HepG2 (cell line): ENCODE measurements around the gene MPP7. TPM values are rescaled to one million over a fixed set of nuclear protein-coding genes. Genes with fewer than 3 reads are reported as not detected.
A peak's percentile ranks its signal among the peaks of the same experiment; 100 is the strongest.

Experiments used
- ATAC-seq: fragments of 200-7000 bp; cut with Tn5 transposase; 3 replicates; pipeline ENCODE4 v1.9.1; 2020; ENCODE audit warnings: mild to moderate bottlenecking, moderate library complexity
- BruUV-seq: library from RNA; stranded (reverse); fragments of 400-500 nt; replicated peaks from 2 replicates; lab custom pipeline; 2021; lab: Mats Ljungman, UMichigan
- CTCF ChIA-PET: fragments of 300-600 bp; formaldehyde crosslinking; extraction: SDS; loops from one replicate; lab custom pipeline; 2021; ENCODE audit warnings: low total read pairs, inconsistent platforms, low intra/inter-chr PET ratio; lab: Yijun Ruan, JAX
- POLR2A ChIA-PET: fragments of 350-600 bp; sonication (Branson Sonifier 250); formaldehyde crosslinking; loops from one replicate; lab custom pipeline; 2020; ENCODE audit warnings: antibody characterized with exemption, inconsistent platforms; lab: Yijun Ruan, JAX
- DNase-seq: peaks from one replicate; pipeline ENCODE4 v3.0.0-alpha.2; 2015; ENCODE audit warnings: low spot score
- FAIRE-seq: peaks from 3 replicates; lab custom pipeline; 2011; peaks lifted over from hg19 to GRCh38; lab: Jason Lieb, UNC
- H2AFZ ChIP-seq: one replicate; pipeline ENCODE4 v1.6.1; 2011; ENCODE audit warnings: low read length, inconsistent platforms
- H3K27ac ChIP-seq: fragments of 300-600 bp; 3 replicates; pipeline ENCODE4 v1.8.0; 2011; ENCODE audit warnings: mixed run types, mild to moderate bottlenecking, mixed read lengths, low read length, inconsistent platforms; ENCODE audit not compliant: insufficient read depth; ENCODE audit errors: extremely low read length
- H3K27me3 ChIP-seq, 2 experiments: fragments of 200-600 bp in 1 of 2; 2 replicates in 1 of 2; 3 replicates in 1 of 2; pipeline versions ENCODE4 v1.6.0 to v1.8.0; 2011; ENCODE audit warnings: low read length in 2 of 2, mild to moderate bottlenecking in 2 of 2, moderate library complexity in 2 of 2, inconsistent platforms in 1 of 2; ENCODE audit not compliant: insufficient read depth in 2 of 2, control insufficient read depth in 1 of 2
- H3K36me3 ChIP-seq, 2 experiments: fragments of 200-600 bp in 1 of 2; replicated peaks in 1 of 2; 2 replicates in 1 of 2; 3 replicates in 1 of 2; pipeline versions ENCODE4 v1.5.1 to v1.8.0; 2011; ENCODE audit warnings: low read length in 2 of 2, inconsistent platforms in 1 of 2; ENCODE audit not compliant: insufficient read depth in 2 of 2, control insufficient read depth in 1 of 2
- H3K4me1 ChIP-seq: 2 replicates; pipeline ENCODE4 v1.5.1; 2012; ENCODE audit warnings: low read length, inconsistent platforms; ENCODE audit not compliant: insufficient read depth
- H3K4me2 ChIP-seq: 2 replicates; pipeline ENCODE4 v1.6.0; 2011; ENCODE audit warnings: low read depth, low read length, inconsistent platforms
- H3K4me3 ChIP-seq, 3 experiments: fragments of 200-600 bp in 1 of 3; sonication (generic), shearing (Covaris generic) in 1 of 3; replicated peaks in 1 of 3; 2 replicates each; pipeline ENCODE4 v1.5.1; 2011 to 2016; ENCODE audit warnings: low read length in 3 of 3, inconsistent platforms in 2 of 3, low read depth in 2 of 3, mild to moderate bottlenecking in 2 of 3, control low read depth in 1 of 3, mixed read lengths in 1 of 3; ENCODE audit not compliant: insufficient read depth in 1 of 3
- H3K79me2 ChIP-seq: one replicate; pipeline ENCODE4 v1.6.1; 2011; ENCODE audit warnings: low read length, inconsistent platforms; ENCODE audit not compliant: insufficient read depth
- H3K9ac ChIP-seq: 2 replicates; pipeline ENCODE4 v1.6.0; 2011; ENCODE audit warnings: mild to moderate bottlenecking, low read depth, low read length, inconsistent platforms; ENCODE audit not compliant: insufficient read depth
- H3K9me3 ChIP-seq: 2 replicates; pipeline ENCODE4 v1.5.1; 2012; ENCODE audit warnings: mild to moderate bottlenecking, low read length
- H4K20me1 ChIP-seq: 2 replicates; pipeline ENCODE4 v1.6.0; 2011; ENCODE audit warnings: inconsistent platforms, mild to moderate bottlenecking, low read length, moderate library complexity; ENCODE audit not compliant: insufficient read depth
- ASH2L ChIP-seq: fragments of 300-600, 200-600 bp; sonication (generic); IDR thresholded peaks from 2 replicates; pipeline ENCODE4 v1.7.0; 2017; ENCODE audit warnings: low read depth, mild to moderate bottlenecking, moderate library complexity, mixed read lengths, low read length; ENCODE audit not compliant: insufficient read length
- CEBPG ChIP-seq: IDR thresholded peaks from 2 replicates; pipeline ENCODE4 v1.6.1; 2016
- ETV5 ChIP-seq: IDR thresholded peaks from 2 replicates; pipeline ENCODE4 v1.6.1; 2018; ENCODE audit warnings: missing biosample characterization, missing genetic modification reagents, inconsistent platforms, borderline replicate concordance
- PHF8 ChIP-seq: sonication (generic); formaldehyde crosslinking; IDR thresholded peaks from 2 replicates; pipeline ENCODE4 v1.5.0; 2020; ENCODE audit warnings: missing genetic modification reagents
- PLRG1 ChIP-seq: fragments of 450-650 bp; conservative IDR thresholded peaks from 2 replicates; pipeline ENCODE4 v1.6.1; 2016
- SMARCC2 ChIP-seq: fragments of 450-650 bp; IDR thresholded peaks from 2 replicates; pipeline ENCODE4 v1.6.1; 2017; ENCODE audit warnings: antibody characterized with exemption, mild to moderate bottlenecking
- SOX5 ChIP-seq: IDR thresholded peaks from 2 replicates; pipeline ENCODE4 v1.6.1; 2016; ENCODE audit warnings: borderline replicate concordance
- ZBTB7B ChIP-seq: sonication (generic); formaldehyde crosslinking; IDR thresholded peaks from 2 replicates; pipeline ENCODE4 v1.4.0; 2020; ENCODE audit warnings: missing genetic modification reagents
- ZNF710 ChIP-seq: sonication (generic); formaldehyde crosslinking; IDR thresholded peaks from 2 replicates; pipeline ENCODE4 v1.5.0; 2020; ENCODE audit warnings: mild to moderate bottlenecking, missing genetic modification reagents, borderline replicate concordance
- WGBS: methylation state at CpG from one replicate; pipeline ENCODE4 v1.1.6; 2017; ENCODE audit warnings: low lambda C conversion rate; 5-methylcytosine and 5-hydroxymethylcytosine counted together
- in situ Hi-C: cut with HindIII; loops from 2 replicates; pipeline ENCODE4 v1.10.0; 2017; ENCODE audit warnings: low pct_unique_long_range_greater_than_20kb; ENCODE audit not compliant: extremely low pct_ligation_motif_present
- intact Hi-C: fragments of 100-400 bp; cut with micrococcal nuclease; formaldehyde crosslinking; loops from one replicate; pipeline ENCODE4 v1.10.0; 2022; ENCODE audit not compliant: unreplicated experiment
- polyA plus RNA-seq, 8 experiments: library from polyadenylated mRNA; depleted of rRNA in 3 of 8; stranded (reverse) in 7 of 8; unstranded in 1 of 8; fragments of >200 nt; fragmentation: Illumina TruSeq in 4 of 8; extraction: Trizol in 4 of 8; gene quantifications; 2 replicates each; pipeline versions ENCODE4 v1.2.1 to v1.2.3, GENCODE V29; 2011 to 2016; ENCODE audit warnings: low read depth in 4 of 8, missing spikeins in 1 of 8, mixed read lengths in 1 of 8; ENCODE audit not compliant: insufficient read depth in 1 of 8
- total RNA-seq, 5 experiments: library from RNA; depleted of rRNA; stranded (reverse); fragments of >200 nt; fragmentation: Illumina TruSeq; extraction: Trizol; gene quantifications; 2 replicates each; pipeline ENCODE4 v1.2.3, GENCODE V29; 2016; ENCODE audit warnings: low read depth in 1 of 5

The MPP7 gene
- total and polyA plus RNA-seq, 2 of the 13 experiments (the other 11 are each of a cell fraction or from before 2014, with no cell fraction given): 6.8 to 16.4 TPM

GRCh38 chr10:28304032-28304571 lies 1.2 kb upstream of the MPP7 start:
- Histone ChIP-seq H3K27ac (no peak overlapping the region), H3K4me3 (peak overlapping the region in 2 of 3 experiments; percentile 70 to 81; a peak in 4 of 6 replicates), H2AFZ (no peak overlapping the region), H3K4me2 (peak overlapping the region; percentile 70), H3K9me3 (no peaks in the 10 kb centered on the region), H3K9ac (no peak overlapping the region; the same call in 1 of the 2 replicates), H3K36me3 (no peaks in the 10 kb centered on the region), H3K27me3 (no peaks in the 10 kb centered on the region), H4K20me1 (no peaks in the 10 kb centered on the region), H3K79me2 (peaks cover 16% of the 10 kb centered on the region), H3K4me1 (peaks cover 45% of the 10 kb centered on the region)
- intact Hi-C loops (loop anchor here (5.0 kb wide), 1 partner anchor 562 kb away; no protein-coding TSS in a partner anchor), in situ Hi-C loops (loop anchor here (10.0 kb wide), 1 partner anchor 61 kb away; no protein-coding TSS in a partner anchor)
- FAIRE-seq (peak; percentile 8), ATAC-seq (no peak), DNase-seq (no peak)
- POLR2A ChIA-PET: interaction anchor here (1.3 to 2.7 kb wide), 2 partner anchors 62 to 76 kb away, joined by 7 to 30 read pairs; no protein-coding TSS in a partner anchor
- TF ChIP-seq CEBPG (CRISPR knock-in tag): peak; percentile 42
- no peak for TF ChIP-seq SOX5 (CRISPR knock-in tag)
- TF ChIP-seq PLRG1: no peak
- TF ChIP-seq ETV5 (CRISPR knock-in tag): no peak
- no peak for TF ChIP-seq SMARCC2
- 0% methylated on average over 3 of the region's 3 CpGs for WGBS
- no TSS peak for BruUV-seq
- CTCF ChIA-PET: no interaction called here

- intact Hi-C loops (loop anchor here (1.0 to 5.0 kb wide), 3 partner anchors 51 to 560 kb away; no protein-coding TSS in a partner anchor), in situ Hi-C loops (loop anchor here (10.0 kb wide), 1 partner anchor 63 kb away; no protein-coding TSS in a partner anchor)
- FAIRE-seq (no peak), DNase-seq (no peak)
- ChIA-PET CTCF (interaction anchor here (1.7 kb wide), 1 partner anchor 80 kb away, joined by 14 read pairs; no protein-coding TSS in a partner anchor), POLR2A (interaction anchor here (1.3 to 2.7 kb wide), 5 partner anchors 11 to 78 kb away, joined by 3 to 30 read pairs (median 8); no protein-coding TSS in a partner anchor)
- Histone ChIP-seq H3K27me3 (no peaks in the 10 kb centered on the region), H3K4me1 (peaks cover 45% of the 10 kb centered on the region), H3K36me3 (no peaks in the 10 kb centered on the region), H3K4me3 (peak overlapping the region; percentile 69 to 85 (median 81)), H3K4me2 (peak overlapping the region; percentile 78), H3K27ac (peak overlapping the region; percentile 90), H4K20me1 (no peaks in the 10 kb centered on the region), H3K9ac (peak overlapping the region; percentile 85)
- BruUV-seq: no TSS peak
- TF ChIP-seq ZBTB7B: peak; percentile 81; the same call in 1 of the 2 replicates
- TF ChIP-seq PHF8: peak; percentile 10; the same call in 1 of the 2 replicates
- peak; percentile 27 for TF ChIP-seq ASH2L
- no peak for TF ChIP-seq ZNF710
- TF ChIP-seq, all 625 proteins: peak for 3
- Histone ChIP-seq H2AFZ (no peak overlapping the region), H3K9me3 (no peaks in the 10 kb centered on the region), H3K79me2 (peaks cover 16% of the 10 kb centered on the region)
- WGBS: 1% methylated on average over 21 of the region's 25 CpGs
- peak; percentile 19 for ATAC-seq
Observed at GRCh38 chr10:28302012-28302637, 739 bp downstream of the MPP7 start.
